ENCODE measurements around the gene SARM1. TPM values are rescaled to one million over a fixed set of nuclear protein-coding genes. Genes with fewer than 3 reads are reported as not detected.

Gene SARM1
- total RNA-seq, 1 experiment from 2014 or later: 7.3 TPM

DNA sequence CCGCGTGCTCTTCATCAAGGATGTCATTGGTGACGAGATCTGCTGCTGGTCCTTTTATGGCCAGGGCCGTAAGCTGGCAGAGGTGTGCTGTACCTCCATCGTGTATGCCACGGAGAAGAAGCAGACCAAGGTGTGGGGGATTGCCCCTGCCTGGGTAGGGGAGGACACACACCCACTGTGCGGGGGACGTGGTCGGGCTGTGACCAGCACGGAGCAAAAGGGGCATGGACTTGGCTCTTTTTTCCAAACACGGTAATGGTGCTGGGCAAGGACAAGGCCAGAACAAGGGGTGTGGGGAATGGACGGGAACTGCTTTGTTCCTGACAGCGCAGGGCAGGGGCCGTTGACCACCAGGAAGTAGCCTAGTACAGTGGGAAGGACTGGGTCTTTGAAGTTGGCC is 29.2 kb upstream of the SARM1 start:
- TF ChIP-seq, protein P1, sequence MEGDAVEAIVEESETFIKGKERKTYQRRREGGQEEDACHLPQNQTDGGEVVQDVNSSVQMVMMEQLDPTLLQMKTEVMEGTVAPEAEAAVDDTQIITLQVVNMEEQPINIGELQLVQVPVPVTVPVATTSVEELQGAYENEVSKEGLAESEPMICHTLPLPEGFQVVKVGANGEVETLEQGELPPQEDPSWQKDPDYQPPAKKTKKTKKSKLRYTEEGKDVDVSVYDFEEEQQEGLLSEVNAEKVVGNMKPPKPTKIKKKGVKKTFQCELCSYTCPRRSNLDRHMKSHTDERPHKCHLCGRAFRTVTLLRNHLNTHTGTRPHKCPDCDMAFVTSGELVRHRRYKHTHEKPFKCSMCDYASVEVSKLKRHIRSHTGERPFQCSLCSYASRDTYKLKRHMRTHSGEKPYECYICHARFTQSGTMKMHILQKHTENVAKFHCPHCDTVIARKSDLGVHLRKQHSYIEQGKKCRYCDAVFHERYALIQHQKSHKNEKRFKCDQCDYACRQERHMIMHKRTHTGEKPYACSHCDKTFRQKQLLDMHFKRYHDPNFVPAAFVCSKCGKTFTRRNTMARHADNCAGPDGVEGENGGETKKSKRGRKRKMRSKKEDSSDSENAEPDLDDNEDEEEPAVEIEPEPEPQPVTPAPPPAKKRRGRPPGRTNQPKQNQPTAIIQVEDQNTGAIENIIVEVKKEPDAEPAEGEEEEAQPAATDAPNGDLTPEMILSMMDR (conservative IDR thresholded peaks at IDR 0.05): no peak
- TF ChIP-seq EZH2 (IDR thresholded peaks at IDR 0.05; ENCODE audit: low read depth): no peak
- no peak for DNase-seq
- no TSS peak for BruUV-seq (replicated peaks)
- H2AFZ ChIP-seq: no peak overlapping the region
- CTCF ChIA-PET: no interaction called here
- H3F3A ChIP-seq (ENCODE audit: insufficient read depth, low read depth): peaks cover 27% of the 10 kb centered on the region
- POLR2A ChIA-PET (ENCODE audit: unreplicated experiment): no interaction called here
- no peak overlapping the region for H3K27ac ChIP-seq
- H4K20me1 ChIP-seq (ENCODE audit: insufficient read depth): peaks cover 13% of the 10 kb centered on the region
- no peaks in the 10 kb centered on the region for H3K9me3 ChIP-seq (ENCODE audit: insufficient read depth, low read depth)
- no peaks in the 10 kb centered on the region for H3K27me3 ChIP-seq (ENCODE audit: insufficient read depth, low read depth)
- H3K36me3 ChIP-seq (ENCODE audit: low read depth): peaks cover 28% of the 10 kb centered on the region
- peaks cover 20% of the 10 kb centered on the region for H3K4me1 ChIP-seq (replicated peaks; ENCODE audit: insufficient read depth)
- H3K4me3 ChIP-seq: no peak overlapping the region
- H3K79me2 ChIP-seq (ENCODE audit: low read depth): peaks cover 14% of the 10 kb centered on the region
- intact Hi-C loops (cut with micrococcal nuclease; ENCODE audit: unreplicated experiment): no loop called here
- H3K4me2 ChIP-seq: no peak overlapping the region
- no peaks in the 10 kb centered on the region for H3K9me2 ChIP-seq (ENCODE audit: insufficient read depth)

DNA sequence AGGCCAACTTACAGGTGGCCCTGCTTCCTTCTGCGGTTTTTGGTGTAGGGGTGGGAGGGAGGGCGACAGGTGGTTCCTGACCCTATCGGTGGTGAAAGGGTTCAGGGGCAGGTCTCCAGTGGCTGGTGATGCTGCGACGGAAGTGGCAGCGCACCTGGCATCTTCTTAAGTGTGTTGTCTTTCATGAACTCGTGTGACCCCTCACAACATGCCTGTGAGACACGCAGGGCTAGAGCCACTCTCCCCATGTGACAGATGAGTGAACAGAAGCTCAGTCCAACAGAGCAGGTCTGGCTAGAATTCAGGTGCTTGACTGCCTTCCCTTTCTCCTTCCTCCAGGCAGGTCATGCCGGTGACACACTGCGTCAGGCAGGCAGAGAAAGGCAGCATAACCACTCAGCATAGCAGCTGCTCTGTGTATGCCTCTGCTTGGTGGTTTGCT is 28.0 kb upstream of the SARM1 start:
- H3K4me3 ChIP-seq: no peak overlapping the region
- no peaks in the 10 kb centered on the region for H3K9me3 ChIP-seq (ENCODE audit: insufficient read depth, low read depth)

DNA sequence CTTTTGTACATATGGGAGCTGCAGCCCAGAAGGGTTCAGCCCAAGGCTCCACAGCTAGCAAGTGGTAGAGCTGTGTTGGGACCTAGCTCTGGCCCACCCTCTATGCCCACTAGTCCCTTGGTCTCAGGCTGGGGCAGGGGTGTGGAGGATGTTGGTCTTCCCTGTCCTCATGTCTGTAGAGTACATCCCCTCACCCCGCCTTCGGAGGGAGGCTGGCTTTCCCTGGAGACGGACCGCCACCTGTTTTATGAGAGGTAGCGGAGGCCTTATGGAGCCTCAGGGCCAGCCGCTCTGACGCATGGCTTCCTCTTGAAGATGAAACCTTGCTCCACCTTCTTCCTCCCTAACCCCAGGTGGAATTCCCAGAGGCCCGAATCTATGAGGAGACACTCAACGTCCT is 27.5 kb upstream of the SARM1 start:
- CTCF ChIA-PET: no interaction called here
- no peak for TF ChIP-seq EZH2 (IDR thresholded peaks at IDR 0.05; ENCODE audit: low read depth)
- TF ChIP-seq, protein P1 (conservative IDR thresholded peaks at IDR 0.05): no peak

More for the DNA sequence above, 28.0 kb upstream of the SARM1 start:
- no peak overlapping the region for H3K27ac ChIP-seq
- peaks cover 39% of the 10 kb centered on the region for H3F3A ChIP-seq (ENCODE audit: insufficient read depth, low read depth)
- intact Hi-C loops (cut with micrococcal nuclease; ENCODE audit: unreplicated experiment): no loop called here
- H3K36me3 ChIP-seq (ENCODE audit: low read depth): peaks cover 24% of the 10 kb centered on the region
- H3K9me2 ChIP-seq (ENCODE audit: insufficient read depth): no peaks in the 10 kb centered on the region
- CTCF ChIA-PET: no interaction called here
- no TSS peak for BruUV-seq (replicated peaks)
- peaks cover 2% of the 10 kb centered on the region; the same call in 1 of the 2 replicates for H3K79me2 ChIP-seq (ENCODE audit: low read depth)
- peaks cover 26% of the 10 kb centered on the region for H3K4me1 ChIP-seq (replicated peaks; ENCODE audit: insufficient read depth)
- H2AFZ ChIP-seq: no peak overlapping the region
- peaks cover 6% of the 10 kb centered on the region for H4K20me1 ChIP-seq (ENCODE audit: insufficient read depth)
- POLR2A ChIA-PET (ENCODE audit: unreplicated experiment): no interaction called here
- TF ChIP-seq EZH2 (IDR thresholded peaks at IDR 0.05; ENCODE audit: low read depth): no peak
- TF ChIP-seq, protein P1 (conservative IDR thresholded peaks at IDR 0.05): no peak
- no peak overlapping the region for H3K4me2 ChIP-seq
- no peak for DNase-seq
- no peaks in the 10 kb centered on the region for H3K27me3 ChIP-seq (ENCODE audit: insufficient read depth, low read depth)

More for the DNA sequence above, 27.5 kb upstream of the SARM1 start:
- BruUV-seq (replicated peaks): no TSS peak
- Histone ChIP-seq H3K36me3 (ENCODE audit: low read depth) (peaks cover 24% of the 10 kb centered on the region), H3K4me1 (replicated peaks; ENCODE audit: insufficient read depth) (peaks cover 26% of the 10 kb centered on the region), H3K4me2 (no peak overlapping the region), H3K27ac (no peak overlapping the region), H3K9me3 (ENCODE audit: insufficient read depth, low read depth) (no peaks in the 10 kb centered on the region), H2AFZ (no peak overlapping the region), H3F3A (ENCODE audit: insufficient read depth, low read depth) (peaks cover 44% of the 10 kb centered on the region), H4K20me1 (ENCODE audit: insufficient read depth) (peaks cover 3% of the 10 kb centered on the region; the same call in 1 of the 2 replicates), H3K27me3 (ENCODE audit: insufficient read depth, low read depth) (no peaks in the 10 kb centered on the region), H3K4me3 (no peak overlapping the region), H3K79me2 (ENCODE audit: low read depth) (no peaks in the 10 kb centered on the region), H3K9me2 (ENCODE audit: insufficient read depth) (no peaks in the 10 kb centered on the region)
- intact Hi-C loops (cut with micrococcal nuclease; ENCODE audit: unreplicated experiment): no loop called here
- DNase-seq: no peak
- POLR2A ChIA-PET (ENCODE audit: unreplicated experiment): no interaction called here

Data from PC-9 (cell line).